ENCODE measurements around the gene SLC17A6. TPM values are rescaled to one million over a fixed set of nuclear protein-coding genes. Genes with fewer than 3 reads are reported as not detected.

The SLC17A6 gene
- total RNA-seq, 1 experiment from 2014 or later = not detected

DNA sequence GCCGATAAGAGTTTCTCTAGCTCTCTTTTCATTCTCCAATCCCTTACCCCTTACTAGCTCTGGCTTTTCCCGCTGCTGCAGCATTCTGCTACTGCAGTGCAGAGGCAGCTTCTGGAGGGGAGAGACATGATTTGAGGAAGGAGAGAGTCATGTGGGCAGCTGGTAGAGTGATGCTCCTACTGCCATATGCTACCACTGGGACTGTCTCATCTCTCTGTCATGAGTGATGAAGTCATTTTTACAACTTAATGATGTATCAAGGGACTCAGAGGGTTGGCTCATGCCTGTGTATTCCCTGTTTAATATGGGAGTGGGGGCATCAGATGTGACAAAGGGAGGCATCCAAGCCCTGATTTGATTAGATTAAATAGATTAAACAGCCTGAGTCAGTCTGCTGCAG lies 11.3 kb downstream of the SLC17A6 start:
- intact Hi-C loops (cut with micrococcal nuclease; ENCODE audit: unreplicated experiment) = no loop called here
- DNase-seq (ENCODE audit: low spot score) = no peak
- CTCF ChIA-PET = no interaction called here

DNA sequence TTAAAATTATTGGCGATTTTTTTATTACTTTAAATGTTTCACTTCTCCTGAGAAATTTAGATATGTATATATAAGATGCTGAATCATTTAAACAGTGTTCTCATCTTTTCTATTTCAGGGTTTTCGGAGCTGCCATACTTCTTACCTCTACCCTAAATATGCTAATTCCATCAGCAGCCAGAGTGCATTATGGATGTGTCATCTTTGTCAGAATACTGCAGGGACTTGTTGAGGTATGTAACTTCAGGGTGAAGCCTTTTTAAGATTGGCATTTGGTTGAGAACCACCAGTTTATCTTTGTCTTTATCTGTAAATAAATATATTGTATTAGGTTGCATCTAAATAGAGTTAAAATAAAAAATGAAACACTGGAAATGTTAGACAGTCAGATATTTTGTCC lies 21.1 kb downstream of the SLC17A6 start:
- intact Hi-C loops (cut with micrococcal nuclease; ENCODE audit: unreplicated experiment) = no loop called here
- ChIA-PET POLR2A (ENCODE audit: low non-redundant PET) (no interaction called here), CTCF (no interaction called here)

More for the DNA sequence above, 11.3 kb downstream of the SLC17A6 start:
- Histone ChIP-seq H3K27ac (ENCODE audit: low read depth, low read length, poor library complexity, severe bottlenecking) (no peak overlapping the region), H3K4me3 (ENCODE audit: low read depth, low read length, poor library complexity, severe bottlenecking) (no peak overlapping the region), H3K36me3 (ENCODE audit: insufficient read depth, low read length, poor library complexity, severe bottlenecking) (no peaks in the 10 kb centered on the region), H3K9me3 (ENCODE audit: low read depth, low read length, poor library complexity, severe bottlenecking) (no peaks in the 10 kb centered on the region), H3K27me3 (replicated peaks; ENCODE audit: insufficient read depth, low read depth, low read length, poor library complexity) (peaks cover 8% of the 10 kb centered on the region), H3K4me1 (ENCODE audit: insufficient read depth, low read length, poor library complexity, severe bottlenecking) (no peaks in the 10 kb centered on the region)
- POLR2A ChIA-PET (ENCODE audit: low non-redundant PET) = no interaction called here
- BruUV-seq (replicated peaks) = no TSS peak
- no peak for TF ChIP-seq EZH2 (IDR thresholded peaks at IDR 0.05; ENCODE audit: borderline replicate concordance, low read depth, low read length, poor library complexity, severe bottlenecking)
- TF ChIP-seq, protein P1, sequence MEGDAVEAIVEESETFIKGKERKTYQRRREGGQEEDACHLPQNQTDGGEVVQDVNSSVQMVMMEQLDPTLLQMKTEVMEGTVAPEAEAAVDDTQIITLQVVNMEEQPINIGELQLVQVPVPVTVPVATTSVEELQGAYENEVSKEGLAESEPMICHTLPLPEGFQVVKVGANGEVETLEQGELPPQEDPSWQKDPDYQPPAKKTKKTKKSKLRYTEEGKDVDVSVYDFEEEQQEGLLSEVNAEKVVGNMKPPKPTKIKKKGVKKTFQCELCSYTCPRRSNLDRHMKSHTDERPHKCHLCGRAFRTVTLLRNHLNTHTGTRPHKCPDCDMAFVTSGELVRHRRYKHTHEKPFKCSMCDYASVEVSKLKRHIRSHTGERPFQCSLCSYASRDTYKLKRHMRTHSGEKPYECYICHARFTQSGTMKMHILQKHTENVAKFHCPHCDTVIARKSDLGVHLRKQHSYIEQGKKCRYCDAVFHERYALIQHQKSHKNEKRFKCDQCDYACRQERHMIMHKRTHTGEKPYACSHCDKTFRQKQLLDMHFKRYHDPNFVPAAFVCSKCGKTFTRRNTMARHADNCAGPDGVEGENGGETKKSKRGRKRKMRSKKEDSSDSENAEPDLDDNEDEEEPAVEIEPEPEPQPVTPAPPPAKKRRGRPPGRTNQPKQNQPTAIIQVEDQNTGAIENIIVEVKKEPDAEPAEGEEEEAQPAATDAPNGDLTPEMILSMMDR (conservative IDR thresholded peaks at IDR 0.05; ENCODE audit: low read depth, low read length) = no peak

DNA sequence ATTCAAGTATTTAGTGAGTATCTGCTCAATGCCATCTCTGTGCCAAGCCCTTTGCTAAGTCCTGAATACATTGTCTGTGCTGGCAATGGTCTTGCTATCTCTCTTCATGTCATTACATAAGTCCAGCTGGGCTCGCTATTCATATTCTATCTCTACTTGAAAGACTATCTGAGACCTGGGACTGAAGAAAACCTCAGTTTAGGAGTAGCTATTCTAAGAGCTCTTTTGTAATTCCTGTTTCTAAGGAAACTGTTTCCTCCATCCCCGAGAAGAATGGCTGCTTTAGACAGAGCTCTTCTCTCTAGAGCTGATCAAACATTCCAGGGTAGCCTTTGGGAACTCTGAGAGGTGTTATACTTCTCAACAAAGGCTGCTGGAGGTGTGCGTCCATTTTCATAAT lies 33.0 kb downstream of the SLC17A6 start:
- Histone ChIP-seq H3K4me3 (ENCODE audit: low read depth, low read length, poor library complexity, severe bottlenecking) (no peak overlapping the region), H3K36me3 (ENCODE audit: insufficient read depth, low read length, poor library complexity, severe bottlenecking) (no peaks in the 10 kb centered on the region), H3K9me3 (ENCODE audit: low read depth, low read length, poor library complexity, severe bottlenecking) (no peaks in the 10 kb centered on the region), H3K27me3 (replicated peaks; ENCODE audit: insufficient read depth, low read depth, low read length, poor library complexity) (no peaks in the 10 kb centered on the region), H3K27ac (ENCODE audit: low read depth, low read length, poor library complexity, severe bottlenecking) (no peak overlapping the region), H3K4me1 (ENCODE audit: insufficient read depth, low read length, poor library complexity, severe bottlenecking) (no peaks in the 10 kb centered on the region)
- TF ChIP-seq, protein P1 (conservative IDR thresholded peaks at IDR 0.05; ENCODE audit: low read depth, low read length) = no peak
- TF ChIP-seq EZH2 (IDR thresholded peaks at IDR 0.05; ENCODE audit: borderline replicate concordance, low read depth, low read length, poor library complexity, severe bottlenecking) = no peak
- ChIA-PET POLR2A (ENCODE audit: low non-redundant PET) (no interaction called here), CTCF (no interaction called here)
- intact Hi-C loops (cut with micrococcal nuclease; ENCODE audit: unreplicated experiment) = no loop called here
- no TSS peak for BruUV-seq (replicated peaks)
- no peak for DNase-seq (ENCODE audit: low spot score)

More for the DNA sequence above, 21.1 kb downstream of the SLC17A6 start:
- H3K27me3 ChIP-seq (replicated peaks; ENCODE audit: insufficient read depth, low read depth, low read length, poor library complexity) = no peaks in the 10 kb centered on the region
- H3K9me3 ChIP-seq (ENCODE audit: low read depth, low read length, poor library complexity, severe bottlenecking) = no peaks in the 10 kb centered on the region
- BruUV-seq (replicated peaks) = no TSS peak
- H3K27ac ChIP-seq (ENCODE audit: low read depth, low read length, poor library complexity, severe bottlenecking) = no peak overlapping the region
- H3K4me1 ChIP-seq (ENCODE audit: insufficient read depth, low read length, poor library complexity, severe bottlenecking) = no peaks in the 10 kb centered on the region
- no peak for DNase-seq (ENCODE audit: low spot score)
- H3K4me3 ChIP-seq (ENCODE audit: low read depth, low read length, poor library complexity, severe bottlenecking) = no peak overlapping the region
- TF ChIP-seq, protein P1 (conservative IDR thresholded peaks at IDR 0.05; ENCODE audit: low read depth, low read length) = no peak
- no peak for TF ChIP-seq EZH2 (IDR thresholded peaks at IDR 0.05; ENCODE audit: borderline replicate concordance, low read depth, low read length, poor library complexity, severe bottlenecking)
- H3K36me3 ChIP-seq (ENCODE audit: insufficient read depth, low read length, poor library complexity, severe bottlenecking) = no peaks in the 10 kb centered on the region
